ENCODE results near the gene ZNRF2.

GRCh38 chr7:30302656-30303311 is 18.4 kb downstream of the ZNRF2 start:
- TF ChIP-seq CTCF (IDR thresholded peaks at IDR 0.05) (no peak), POLR2A (IDR thresholded peaks at IDR 0.05) (no peak)
